TTC549 (cell line): Measurements from ENCODE around the gene DHPS.
A peak's percentile ranks its signal among the peaks of the same experiment; 100 is the strongest.
"Not testable (repeated sequence)": the region's sequence is repeated elsewhere in the genome, so short reads cannot be mapped to it uniquely, and the experiment has no call there.

Experiments used
- FAIRE-seq: peaks from 2 replicates; lab custom pipeline; 2012; peaks lifted over from hg19 to GRCh38; lab: Jason Lieb, UNC

Gene DHPS

GRCh38 chr19:12705654-12706331, 24.1 kb upstream of the DHPS start:
- no peak for FAIRE-seq

DNA sequence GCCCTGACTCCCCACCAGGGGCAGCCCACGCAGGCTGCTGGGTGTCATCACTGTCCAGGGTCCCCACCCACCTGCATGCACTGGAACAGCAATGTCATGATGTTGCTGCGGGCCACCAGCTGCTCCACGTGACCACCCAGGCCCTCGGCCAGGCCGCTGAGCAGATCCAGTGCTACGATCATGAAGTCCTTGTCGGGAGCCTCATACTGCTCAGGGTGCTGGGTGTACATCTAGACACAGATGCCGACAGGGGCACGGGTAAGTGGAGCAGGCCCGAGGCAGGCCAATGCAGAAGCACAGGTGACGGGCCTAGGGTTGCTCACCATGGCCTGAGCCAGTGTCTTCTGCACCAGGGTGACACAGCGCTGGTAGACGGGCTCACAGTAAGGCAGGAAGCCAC, 23.5 kb upstream of the DHPS start:
- FAIRE-seq, result no peak

- FAIRE-seq, result peak; percentile 48
Measured at GRCh38 chr19:12703046-12703445, 21.4 kb upstream of the DHPS start.

DNA sequence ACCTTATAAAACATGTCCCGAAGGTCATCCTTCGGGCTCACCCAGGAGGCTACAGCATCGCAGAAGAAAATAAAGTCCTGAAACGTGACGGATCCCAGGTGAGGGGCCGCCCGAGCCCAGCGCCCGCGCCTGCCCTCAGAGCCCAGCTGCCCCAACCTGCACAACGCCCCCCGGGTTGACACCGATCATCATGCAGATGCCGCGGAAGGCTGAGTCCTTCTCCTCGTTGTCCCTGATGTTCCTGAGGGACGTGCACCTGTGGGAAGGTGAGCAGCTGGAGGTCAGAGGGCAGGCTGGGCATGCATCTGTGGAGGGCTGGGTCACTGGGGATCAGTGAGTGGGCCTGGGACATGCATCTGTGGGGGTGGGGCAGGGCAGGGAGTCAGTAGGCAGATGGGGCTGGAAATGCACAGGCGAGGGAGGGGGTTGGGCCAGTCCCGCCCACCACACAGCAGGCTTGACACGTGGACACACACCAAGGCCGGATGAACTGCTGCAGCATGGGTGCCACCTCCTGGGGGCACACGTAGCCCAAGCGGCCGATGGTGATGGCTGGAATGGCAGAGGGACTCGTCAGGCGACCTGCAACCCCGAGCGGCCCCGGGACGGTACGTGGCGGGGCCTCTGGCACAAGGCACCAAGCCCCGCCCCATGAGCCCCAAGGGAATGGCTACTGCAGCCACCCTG, 20.1 kb upstream of the DHPS start:
- FAIRE-seq, result no peak

DNA sequence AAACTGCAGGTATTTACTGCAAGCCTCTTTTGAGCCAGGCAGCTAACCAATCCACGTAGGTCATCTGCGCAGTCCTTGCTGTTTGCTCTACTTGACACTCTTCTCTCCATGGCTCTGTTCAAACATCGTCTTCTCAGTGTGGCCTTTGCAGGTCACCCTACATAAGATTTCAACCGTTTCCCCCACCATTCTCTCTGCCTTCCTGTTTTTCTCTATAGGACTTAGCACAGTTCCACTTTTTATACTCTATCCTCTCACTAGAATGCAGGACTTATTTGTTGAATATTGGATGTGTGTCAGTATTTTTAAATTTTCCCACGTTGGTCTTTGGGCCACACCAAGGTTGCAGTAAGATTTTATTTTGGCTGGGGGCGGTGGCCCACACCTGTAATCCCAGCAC, 16.5 kb upstream of the DHPS start:
- no peak for FAIRE-seq

- not testable (repeated sequence) for FAIRE-seq
Measured at GRCh38 chr19:12697425-12697824, 15.7 kb upstream of the DHPS start.

DNA sequence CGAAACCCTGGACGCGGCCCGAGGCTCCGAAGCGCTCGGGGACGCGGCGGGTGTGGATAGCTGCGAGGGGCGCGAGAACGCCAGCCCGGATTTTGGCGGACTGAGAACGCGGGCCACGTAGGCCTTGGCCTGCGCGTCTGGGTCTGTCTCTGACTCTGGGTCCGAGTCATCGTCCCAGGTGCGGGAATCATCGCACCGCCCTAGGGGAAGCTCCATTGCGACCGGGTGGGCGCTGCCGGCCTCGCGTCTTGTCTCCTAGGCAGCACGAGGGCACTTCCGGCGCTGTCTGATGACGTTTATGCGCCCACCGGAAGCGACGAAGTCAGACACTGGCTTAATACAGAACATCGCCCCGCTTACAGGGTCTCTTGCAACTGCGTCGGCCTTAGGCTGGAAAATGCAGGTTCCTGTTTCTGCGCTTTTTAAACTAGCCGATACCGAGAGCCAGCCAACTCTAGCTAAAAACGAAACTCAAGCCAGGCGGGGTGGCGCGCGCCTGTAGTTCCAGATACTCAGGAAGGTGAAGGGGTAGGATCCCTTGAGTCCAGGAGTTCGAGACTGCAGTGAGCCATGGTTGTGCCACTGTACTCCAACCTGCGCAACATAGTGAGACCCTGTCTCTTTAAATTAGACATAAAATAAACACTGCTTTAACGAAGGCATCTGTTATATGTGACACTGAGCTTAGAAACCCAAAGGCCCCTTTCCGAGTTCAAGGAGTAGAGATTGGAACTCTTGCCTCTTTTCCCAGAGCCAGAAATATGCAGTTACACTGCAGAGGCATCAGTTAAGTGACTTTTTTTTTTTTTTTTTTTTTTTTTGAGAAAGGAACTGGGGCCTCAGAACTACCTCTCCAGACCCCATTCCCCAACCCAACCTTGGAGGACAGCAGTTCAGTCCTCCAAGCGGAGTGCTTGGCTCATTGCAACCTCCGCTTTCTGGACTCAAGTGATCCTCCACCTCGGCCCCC, 15.0 kb upstream of the DHPS start, which contains the start of gene FBXW9:
TSS of gene FBXW9 (minus strand) at position 266 of the 970 bp plus-strand sequence. CDS start at position 216, 50 bp downstream.
- no peak for FAIRE-seq

DNA sequence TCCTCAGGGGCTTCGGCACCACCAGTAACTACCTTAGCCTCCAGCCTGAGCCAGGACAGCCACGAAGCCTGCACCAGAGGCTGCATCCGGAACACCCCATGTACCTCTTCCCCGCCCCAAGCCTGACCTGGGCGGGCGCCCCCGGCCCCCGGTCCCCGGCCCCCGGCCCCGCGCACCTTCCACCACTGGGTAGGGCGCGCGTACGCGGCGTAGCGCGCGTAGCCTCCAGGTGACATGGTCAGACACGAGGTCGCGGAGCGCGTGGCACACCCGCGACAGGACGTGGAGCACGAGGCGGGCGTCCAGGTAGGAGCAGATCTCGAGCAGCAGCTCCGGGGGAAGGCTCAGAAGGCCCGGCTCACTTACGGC, 14.3 kb upstream of the DHPS start:
- no peak for FAIRE-seq

DNA sequence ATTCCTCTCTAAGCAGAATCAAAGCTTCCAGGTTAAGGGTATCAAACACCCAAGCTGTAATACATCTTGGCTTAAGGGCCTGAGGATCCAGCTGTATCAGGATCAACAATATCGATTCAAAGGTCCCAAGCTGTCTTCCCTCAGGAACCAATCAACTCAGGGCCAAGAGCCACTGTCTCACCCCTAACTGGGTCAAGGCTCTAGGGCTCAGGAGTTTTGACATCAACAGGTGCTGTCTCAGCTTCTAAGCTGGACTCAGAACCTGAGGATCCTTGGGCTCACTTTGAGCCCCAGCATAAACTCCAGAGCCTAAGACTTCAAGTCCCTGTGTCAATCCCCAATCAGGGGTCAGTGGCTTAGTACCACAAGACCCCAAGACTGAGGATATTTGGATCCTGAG, 13.8 kb upstream of the DHPS start:
- no peak for FAIRE-seq

DNA sequence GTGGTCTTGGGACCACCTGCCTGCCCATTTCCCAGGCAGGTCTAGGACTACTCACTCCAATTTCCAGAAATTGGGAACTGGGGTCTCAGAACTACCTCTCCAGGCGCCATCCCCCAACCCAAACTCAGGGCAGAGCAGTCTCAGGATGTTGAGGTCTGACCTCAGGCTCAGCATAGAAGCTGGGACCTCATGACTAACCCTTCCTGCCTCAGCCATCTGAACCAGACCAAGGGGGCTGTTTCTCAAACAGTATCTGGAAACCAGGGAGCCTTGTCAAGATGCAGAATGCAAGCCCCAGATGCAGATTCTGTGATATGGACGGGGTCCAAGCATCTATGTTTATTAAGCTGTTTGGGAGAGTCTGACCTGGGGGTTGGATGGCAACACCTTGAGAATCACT, 13.4 kb upstream of the DHPS start:
- FAIRE-seq, result no peak

DNA sequence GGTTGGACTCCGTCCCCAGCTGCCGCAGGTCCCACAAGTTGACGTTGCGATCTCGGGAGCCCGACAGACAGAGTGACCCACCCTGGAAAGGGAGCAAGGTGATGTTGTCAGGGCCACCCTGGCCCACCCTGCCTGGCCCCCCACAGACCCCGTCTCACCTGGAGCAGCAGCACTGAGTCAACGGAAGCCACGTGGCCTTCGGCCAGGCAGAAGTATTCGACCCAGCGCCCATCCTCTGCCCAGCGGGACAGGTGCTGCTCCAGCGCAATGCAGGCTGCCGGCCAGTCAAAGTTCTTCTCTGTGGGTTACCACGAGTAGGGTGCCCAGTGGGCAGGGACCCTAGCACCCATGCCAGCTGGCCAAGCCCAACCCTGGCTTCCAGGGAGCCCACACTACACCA, 13.0 kb upstream of the DHPS start:
- no peak for FAIRE-seq

DNA sequence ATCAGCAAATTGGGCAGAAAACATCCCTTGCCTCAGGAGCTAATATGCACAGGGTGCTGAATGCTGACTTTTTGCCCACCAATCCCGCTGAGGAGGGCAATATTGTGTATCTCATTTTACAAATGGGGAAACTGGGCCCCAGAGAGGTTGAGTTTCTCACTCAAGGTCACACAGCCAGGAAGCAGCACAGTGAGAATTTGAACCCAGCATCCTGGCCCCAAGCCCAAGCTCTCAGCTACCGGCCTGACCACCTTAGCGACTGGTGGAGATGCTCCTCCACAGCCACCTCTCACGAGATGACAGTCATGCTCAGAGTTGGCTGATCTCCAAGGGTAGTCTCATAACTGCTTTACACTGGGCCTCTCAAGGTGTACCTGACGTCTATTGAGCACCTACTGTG, 11.3 kb upstream of the DHPS start:
- no peak for FAIRE-seq

GRCh38 chr19:12689581-12690216, 8.0 kb upstream of the DHPS start:
- no peak for FAIRE-seq

DNA sequence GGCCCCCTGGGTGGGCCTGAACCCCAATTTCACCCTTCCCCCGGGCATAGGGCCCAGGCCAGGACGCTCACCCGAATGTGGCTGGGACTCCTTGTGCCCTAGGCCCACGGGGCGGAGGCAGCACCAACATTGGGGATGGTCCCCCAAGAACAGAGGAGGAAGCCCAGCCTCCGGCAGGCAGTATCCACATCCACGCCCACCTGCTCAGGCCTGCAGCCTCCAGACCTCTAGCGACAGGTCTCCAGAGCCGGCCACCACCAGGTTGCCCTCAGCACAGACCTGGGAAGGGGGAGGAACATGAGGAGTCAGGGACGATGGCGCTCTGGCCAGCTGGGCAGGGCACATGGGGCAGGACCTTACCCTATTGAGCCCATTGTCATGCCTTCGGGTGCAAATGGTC, 7.3 kb upstream of the DHPS start:
- no peak for FAIRE-seq

GRCh38 chr19:12687496-12688196, 6.0 kb upstream of the DHPS start, which contains the start of gene GNG14:
Gene GNG14 (plus strand): TSS chr19:12687998. CDS start chr19:12688049, 51 bp downstream.
- FAIRE-seq, result no peak

GRCh38 chr19:12685831-12686230, 4.2 kb upstream of the DHPS start:
- no peak for FAIRE-seq

DNA sequence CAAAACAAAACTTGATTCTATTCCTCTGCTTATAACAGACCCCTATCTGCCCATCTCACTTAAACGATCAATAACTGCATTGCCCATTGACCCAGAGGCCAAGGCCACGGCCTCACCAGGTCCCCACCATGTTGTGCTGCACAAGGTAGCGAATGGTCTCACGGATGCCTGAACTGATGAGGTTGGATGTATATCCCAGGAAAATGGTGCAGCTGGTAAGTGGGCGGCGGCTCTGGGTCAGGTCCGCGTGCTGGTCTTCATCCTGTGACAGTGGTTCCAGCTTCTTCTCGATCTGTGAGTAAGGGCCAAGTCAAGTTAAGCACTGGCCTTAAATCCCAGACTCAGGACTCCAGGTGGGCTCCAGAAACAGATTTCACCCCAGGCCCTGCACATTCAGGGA, 1.6 kb downstream of the DHPS start:
- FAIRE-seq, result no peak

DNA sequence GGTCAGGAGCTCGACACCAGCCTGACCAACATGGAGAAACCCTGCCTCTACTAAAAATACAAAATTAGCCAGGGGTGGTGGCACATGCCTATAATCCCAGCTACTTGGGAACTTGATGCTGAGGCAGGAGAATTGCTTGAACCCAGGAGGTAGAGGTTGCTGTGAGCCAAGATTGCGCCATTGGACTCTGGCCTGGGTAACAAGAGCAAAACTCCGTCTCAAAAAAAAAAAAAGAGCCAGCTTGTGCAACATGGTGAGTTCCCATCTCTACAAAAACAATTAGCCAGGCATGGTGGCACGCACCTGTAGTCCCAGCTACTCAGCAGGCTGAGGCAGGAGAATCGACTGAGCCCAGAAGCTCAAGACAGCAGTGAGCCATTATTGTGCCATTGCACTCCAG, 3.6 kb downstream of the DHPS start:
- FAIRE-seq, result not testable (repeated sequence)

GRCh38 chr19:12676928-12677327, 4.8 kb downstream of the DHPS start:
- FAIRE-seq, result no peak

DNA sequence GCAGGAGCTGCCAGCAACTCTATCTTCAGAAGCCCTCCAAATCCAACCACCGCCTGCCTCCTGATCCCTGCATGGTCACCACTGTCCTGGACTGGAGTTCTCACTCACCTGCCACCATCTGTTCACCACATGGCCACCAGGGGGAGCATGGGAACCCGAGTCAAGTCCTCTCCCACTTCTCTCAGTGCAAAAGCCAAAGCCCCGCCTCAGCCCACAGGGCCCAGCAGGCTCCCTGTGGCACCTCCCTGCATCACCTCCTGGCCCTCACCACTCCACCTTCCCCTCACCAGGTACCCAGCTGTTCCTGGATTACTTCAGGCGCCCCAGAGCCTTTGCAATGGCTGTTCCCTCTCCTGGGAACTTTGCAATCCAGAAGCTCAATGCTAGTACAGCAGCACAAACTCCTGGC, 5.3 kb downstream of the DHPS start:
- no peak for FAIRE-seq

- FAIRE-seq, result no peak
Measured at GRCh38 chr19:12675940-12676339, 5.7 kb downstream of the DHPS start.

- FAIRE-seq, result no peak
Measured at GRCh38 chr19:12675399-12675798, 6.3 kb downstream of the DHPS start.
